HG02885 (cell line): Measurements from ENCODE around the gene ZNF398.

Experiments
- ATAC-seq: cut with Tn5 transposase; IDR thresholded peaks from one replicate; pipeline ENCODE4 v1.9.1; 2021; ENCODE audit warnings: mild to moderate bottlenecking; ENCODE audit not compliant: unreplicated experiment, poor library complexity

ZNF398 gene

DNA sequence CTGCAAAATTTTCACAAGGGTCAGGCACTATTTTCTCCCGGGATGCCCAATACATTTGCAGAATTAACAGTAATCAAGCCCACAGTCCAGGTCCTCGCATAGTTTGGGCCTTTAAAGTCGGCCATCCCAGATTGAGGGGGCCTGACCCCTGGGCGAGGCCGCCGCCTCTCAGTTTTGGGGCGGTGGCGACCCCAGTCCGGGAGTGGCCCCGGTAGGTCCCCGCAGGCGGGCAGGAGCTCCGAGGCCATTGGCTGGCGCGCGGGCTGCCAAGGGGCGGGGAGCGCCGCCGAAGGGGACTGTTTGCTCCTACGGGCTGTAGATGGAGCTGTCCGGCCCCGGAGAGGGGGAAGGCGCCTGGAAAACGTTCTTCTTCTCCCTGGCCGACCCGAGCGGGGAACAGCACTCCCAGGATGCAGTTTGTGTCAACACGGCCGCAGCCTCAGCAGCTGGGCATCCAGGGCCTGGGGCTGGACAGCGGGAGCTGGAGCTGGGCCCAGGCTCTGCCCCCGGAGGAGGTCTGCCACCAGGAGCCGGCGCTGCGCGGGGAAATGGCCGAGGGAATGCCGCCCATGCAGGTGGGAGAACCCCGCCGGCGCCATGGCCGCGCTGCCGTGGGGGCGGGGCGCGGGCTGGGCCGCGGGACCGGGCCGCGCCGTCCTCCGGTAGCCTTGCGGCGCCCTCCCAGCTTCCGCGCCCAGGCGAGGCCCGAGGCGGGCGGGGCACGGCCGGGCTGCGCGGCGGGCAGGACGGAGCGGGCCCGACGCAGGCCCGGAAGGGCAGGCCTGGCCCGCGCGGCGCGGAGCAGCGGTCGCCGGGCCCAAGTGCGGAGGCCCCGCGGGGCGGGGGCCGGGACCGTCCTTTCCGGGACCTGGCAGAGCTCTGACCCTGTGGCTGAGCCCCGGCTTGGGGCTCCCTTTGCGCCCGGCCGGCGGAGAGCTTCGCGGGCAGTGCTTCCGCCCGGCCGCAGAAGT lies 48.2 kb downstream of the ZNF398 start, which contains the start of gene ZNF282:
Gene ZNF282, plus strand, starts transcription at position 367 of the 971 bp plus-strand sequence. Its CDS starts 44 bp downstream, at position 411.
- peak; percentile 91 for ATAC-seq

DNA sequence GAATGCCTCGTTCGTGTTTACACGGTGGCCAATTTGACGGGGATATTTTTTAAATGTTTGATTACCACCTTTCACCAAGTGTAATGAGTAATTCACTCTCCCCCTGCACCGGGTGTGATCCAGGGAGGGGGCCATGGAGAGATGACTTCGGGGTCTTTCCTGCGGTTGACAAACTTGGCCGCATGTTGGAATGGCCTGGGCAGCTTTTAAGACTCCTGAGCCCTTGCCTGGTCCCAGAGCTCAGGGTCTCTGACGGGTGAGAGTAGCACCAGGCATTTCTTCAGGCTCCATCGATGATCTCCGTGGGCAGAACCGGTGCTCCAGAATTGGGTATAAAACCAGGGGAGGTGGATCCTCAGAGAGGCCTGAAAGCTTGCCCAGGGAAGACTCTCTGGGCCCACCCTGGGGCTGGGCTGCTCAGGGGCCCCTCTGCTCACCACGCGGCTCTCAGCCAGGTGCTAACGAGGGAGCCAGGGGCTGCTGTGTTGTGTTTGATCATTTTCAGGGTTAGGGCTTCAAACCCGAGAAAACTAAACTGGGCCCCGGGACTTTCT lies 49.0 kb downstream of the ZNF398 start:
- ATAC-seq, result peak; percentile 10

GRCh38 chr7:149196705-149197171 lies 49.5 kb downstream of the ZNF398 start:
- no peak for ATAC-seq

DNA sequence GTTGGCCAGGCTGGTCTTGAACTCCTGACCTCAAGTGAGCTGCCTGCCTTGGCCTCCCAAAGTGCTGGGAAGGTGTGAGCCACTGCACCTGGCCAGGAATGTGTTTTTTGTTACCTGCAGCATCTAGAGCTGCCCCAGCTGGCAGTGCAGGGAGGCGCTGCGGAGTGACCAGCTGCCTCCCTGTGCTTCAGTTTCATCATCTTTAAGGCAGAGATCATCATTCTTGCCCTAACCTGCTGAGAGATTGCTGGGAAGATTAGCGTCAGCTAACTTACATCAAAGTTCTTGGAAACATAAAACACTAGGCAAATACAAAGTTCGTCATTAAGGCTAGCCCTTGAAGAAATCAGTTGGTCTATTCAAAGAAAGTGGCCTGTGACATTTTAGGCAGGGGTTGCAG lies 50.4 kb downstream of the ZNF398 start:
- no peak for ATAC-seq

GRCh38 chr7:149198161-149198816 lies 51.0 kb downstream of the ZNF398 start:
- no peak for ATAC-seq

- ATAC-seq, result no peak
Measured at GRCh38 chr7:149199234-149199995, 52.2 kb downstream of the ZNF398 start.

DNA sequence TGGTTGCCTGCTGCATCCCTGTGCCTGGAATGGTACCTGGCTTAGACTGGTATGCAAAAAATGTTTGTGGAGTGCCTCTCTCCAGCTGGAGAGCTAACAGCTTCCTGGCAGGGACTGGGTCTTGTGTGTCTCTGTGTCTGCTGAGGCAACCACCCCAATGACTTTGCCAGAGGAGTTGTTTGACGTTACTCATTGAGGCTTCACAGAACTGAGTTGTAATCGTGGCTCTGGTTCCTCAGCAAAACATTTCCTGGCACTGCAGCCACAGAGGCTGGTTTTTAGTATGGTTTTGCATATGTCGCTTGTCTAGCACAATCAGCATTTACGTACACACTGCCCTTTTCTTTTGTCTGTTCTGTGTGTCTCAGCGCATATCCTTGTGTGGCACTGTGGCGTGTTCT lies 55.6 kb downstream of the ZNF398 start:
- ATAC-seq, result no peak

GRCh38 chr7:149205690-149206381 lies 58.6 kb downstream of the ZNF398 start:
- no peak for ATAC-seq

DNA sequence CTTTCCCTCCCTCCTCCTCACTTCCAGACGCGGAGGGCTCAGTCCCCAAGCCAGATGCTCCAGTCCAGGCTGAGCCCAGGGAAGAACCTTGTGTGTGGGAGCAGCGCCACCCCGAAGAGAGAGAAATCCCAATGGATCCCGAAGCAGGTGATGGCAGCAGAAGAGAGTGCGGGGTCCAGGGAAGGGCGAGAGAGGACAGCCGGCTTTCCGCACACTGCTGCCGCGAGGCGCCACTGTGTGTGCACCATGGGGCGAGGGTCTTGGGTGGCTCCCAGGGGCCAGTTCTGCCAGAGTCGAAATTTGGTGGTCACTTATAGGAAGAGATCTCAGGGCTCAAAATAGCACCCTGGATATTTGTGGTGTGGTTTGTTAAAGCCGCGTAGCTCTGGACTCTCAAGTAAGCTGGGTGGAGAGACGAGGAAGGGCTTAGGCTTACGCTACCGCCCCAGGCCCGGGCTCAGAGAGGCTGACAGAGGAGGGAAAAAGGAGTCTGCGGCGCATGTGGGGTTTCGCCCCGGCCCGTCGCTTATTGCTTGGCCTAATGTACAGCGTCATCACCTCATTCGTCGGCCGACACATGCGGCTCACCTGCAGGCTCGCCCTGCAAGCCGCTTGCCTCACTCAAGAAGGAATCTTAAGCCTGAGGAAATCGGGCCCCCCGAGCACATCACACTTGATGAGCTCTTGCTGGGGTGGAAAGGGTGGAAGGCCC lies 60.2 kb downstream of the ZNF398 start:
- ATAC-seq, result no peak

- no peak for ATAC-seq
Measured at GRCh38 chr7:149209518-149210269, 62.4 kb downstream of the ZNF398 start.

DNA sequence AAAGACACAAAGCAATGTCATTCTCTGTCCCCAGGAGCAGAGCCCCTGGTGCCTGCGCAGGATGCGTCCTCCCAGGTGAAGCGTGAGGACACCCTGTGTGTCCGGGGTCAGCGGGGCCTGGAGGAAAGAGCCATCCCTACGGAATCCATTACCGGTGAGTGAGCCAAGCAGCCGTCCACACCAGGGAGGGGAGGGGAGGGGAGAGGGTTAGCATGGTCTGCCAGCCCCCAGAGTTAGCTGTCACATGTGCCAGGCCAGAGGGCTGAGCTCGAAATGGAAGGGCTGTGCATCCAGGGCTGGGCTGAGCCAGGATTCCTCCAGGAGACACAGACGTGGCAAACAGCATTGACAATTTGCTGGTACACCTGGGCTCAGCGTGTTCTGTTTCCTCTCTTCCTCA lies 63.3 kb downstream of the ZNF398 start:
- ATAC-seq, result no peak

DNA sequence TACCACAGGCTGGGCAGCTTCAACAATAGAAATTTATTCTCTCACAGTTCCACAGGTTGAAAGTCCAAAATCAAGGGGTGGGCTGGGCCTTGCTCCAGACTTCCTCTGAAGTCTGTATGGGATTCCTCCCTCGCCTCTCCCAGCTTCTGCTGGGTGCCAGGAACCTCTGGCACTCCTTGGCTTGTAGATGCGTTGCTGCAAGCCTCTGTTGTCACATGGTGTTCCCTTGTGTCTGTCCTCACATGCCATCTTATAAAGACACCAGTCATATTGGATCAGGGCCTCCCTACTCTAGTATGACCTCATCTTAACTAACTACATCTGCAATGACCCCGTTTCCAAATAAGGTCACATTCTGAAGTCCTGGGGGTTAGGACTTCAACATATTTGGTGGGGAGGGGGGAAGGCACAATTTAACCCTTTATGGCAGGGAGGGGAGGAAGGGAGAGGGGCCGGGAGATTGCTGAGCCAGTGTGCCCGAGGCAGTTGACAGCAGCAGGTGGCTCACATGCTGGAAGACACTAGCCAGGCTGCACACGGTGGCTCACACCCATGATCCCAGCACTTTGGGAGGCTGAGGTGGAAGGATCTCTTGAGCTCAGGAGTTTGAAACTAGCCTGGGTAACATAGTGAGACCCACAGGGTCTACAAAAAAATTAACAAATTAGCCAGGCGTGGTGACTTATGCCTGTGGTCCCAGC lies 66.9 kb downstream of the ZNF398 start:
- ATAC-seq, result no peak

- no peak for ATAC-seq
Measured at GRCh38 chr7:149216402-149216801, 69.1 kb downstream of the ZNF398 start.

- ATAC-seq, result no peak
Measured at GRCh38 chr7:149217570-149217969, 70.3 kb downstream of the ZNF398 start.

- no peak for ATAC-seq
Measured at GRCh38 chr7:149218469-149219420, 71.5 kb downstream of the ZNF398 start.

GRCh38 chr7:149220534-149220933 lies 73.3 kb downstream of the ZNF398 start:
- ATAC-seq, result no peak

GRCh38 chr7:149223176-149223575 lies 75.9 kb downstream of the ZNF398 start:
- ATAC-seq, result no peak
